GM21390 (cell line): Measurements from ENCODE around the gene ADGB.
"Not testable (repeated sequence)": the region's sequence is repeated elsewhere in the genome, so short reads cannot be mapped to it uniquely, and the experiment has no call there.

Source experiments
- ATAC-seq: cut with Tn5 transposase; IDR thresholded peaks from one replicate; pipeline ENCODE4 v1.9.1; 2021; ENCODE audit not compliant: unreplicated experiment

The ADGB gene

DNA sequence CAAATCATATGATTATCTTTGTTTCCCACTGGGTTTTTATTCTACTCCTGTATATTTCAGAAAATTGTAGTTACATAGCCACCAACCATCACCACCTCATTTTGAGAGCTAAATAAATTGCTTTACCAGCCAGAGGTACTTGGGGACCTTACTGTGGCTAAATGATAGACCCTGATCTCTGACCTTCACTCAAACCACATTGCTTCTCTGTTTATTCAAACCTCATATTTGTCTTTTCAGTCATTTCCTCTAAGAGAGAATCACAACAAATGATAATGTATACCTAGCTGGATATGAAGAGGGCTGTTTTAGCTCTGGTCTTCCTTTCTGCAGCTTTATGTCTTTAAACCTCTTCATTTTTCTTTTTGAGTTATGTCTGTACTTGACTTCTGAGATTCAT, 142.8 kb downstream of the ADGB start:
- no peak for ATAC-seq

DNA sequence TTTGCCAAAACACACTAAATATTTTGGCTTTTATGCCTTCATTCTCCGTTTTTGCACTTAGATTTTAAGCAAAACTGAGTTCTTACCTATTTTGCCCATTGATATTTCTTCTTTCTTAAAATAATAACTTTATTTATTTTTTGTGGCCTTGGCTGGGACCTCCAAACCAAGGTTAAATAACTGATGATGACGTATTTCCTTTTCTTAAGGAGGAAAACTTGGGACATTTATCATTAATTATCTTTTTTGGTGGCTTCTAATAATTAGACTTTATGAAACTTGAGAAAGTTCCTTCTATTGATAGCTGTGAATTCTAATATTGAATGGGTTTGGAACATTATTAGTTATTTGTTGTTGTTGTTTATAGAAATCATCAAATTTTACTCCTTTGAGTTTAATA, 154.5 kb downstream of the ADGB start:
- ATAC-seq: no peak

DNA sequence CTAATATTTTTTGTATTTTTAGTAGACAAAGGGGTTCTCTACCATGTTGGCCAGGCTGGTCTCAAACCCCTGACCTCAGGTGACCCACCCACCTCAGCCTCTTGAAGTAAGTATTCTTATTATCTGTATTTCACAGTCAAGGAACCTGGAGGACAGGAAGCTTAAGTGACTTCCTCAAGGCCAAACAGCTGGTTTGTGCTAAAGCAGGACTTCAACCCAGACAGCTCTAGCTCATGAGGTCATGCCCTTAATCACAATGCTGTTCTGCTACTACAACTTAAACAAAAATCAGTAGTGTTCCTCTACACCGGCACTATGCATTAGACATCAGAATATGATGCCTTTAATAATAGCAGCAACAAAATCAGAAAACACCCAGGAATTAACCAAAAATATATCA, 168.9 kb downstream of the ADGB start:
- ATAC-seq: no peak

DNA sequence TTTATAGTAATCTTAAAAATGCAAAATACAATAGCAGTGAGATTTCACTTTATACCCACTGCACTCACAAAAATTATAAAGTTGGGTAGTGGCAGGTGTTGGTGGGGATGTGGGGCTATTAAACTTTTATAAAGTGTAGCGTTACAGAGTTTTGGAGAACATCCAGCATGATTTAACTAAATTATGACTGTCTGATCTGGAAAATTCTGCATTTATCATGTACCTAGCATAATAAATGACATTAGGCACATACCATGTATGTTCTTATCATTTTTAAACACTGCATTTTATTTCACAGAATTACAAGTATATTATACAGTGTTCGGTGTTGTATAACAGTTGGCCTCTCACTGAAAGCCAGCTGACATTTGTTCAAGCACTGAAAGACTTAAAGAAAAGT, 169.9 kb downstream of the ADGB start:
- no peak for ATAC-seq

DNA sequence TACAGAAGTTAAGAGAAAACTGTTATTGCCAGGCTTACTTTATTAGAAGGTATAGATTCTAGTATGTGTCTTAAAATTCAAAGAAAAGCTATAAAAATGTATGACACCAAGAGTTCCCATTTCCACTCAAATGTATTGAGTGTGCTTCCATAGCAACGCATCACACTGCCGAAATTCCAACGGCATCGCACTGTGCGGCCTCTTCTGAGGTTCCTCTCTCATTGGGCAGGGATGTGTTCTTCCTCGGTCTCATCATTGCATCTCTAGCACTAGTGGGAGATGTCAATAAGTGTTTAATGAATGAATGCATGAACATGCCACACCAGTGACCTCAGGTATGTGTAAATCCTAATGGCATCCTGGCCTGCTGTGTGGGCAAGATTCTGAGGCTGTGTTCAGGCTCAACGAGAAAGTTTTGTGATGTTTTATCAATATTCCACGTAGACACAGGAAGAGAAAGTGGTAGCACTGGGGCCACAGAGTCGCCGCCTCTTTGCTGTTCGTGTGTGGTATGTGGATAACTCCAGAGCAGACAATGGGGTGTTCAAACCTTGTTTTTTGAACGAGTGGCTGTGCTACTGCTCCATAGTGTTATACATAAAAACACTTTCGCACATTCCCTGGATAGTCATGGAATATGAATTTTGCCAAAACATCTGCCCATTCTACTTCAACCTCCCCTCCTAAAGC, 171.6 kb downstream of the ADGB start:
- ATAC-seq: no peak

DNA sequence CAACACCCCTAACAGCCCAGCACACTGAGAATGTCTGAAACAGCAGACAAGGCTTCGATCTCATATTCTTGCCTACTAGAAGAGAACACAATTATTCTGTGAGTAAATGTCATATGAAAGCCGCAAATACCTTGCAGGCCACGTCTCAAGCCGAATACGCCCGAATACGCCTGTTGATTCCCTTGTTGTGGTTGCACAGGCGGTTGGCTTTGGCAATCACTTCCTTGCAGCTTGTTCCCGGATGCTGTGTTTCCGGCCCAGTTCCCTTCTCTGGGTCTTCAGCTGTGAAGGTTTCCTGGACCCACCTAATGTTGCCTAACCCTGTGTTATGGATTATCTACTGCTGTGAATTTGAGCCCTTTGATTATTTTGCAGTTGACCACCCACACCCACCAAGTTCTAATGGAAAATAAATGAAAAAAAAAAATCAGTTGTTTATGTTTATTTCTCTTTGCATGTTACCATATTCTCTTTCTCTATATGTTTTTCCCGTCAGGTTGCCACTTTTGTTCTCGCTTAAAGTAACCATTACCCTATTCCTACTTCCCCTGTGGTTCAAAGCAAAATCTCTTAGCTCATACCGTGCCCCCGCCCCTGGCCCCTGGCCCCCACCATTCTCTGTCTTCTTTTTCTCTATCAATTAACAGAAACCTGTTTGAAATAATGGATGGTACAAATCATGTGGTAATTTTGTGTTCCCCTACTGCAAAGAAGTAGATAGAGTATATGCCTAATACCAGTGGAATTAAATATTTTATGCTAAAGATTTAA, 172.4 kb downstream of the ADGB start:
- ATAC-seq: no peak

DNA sequence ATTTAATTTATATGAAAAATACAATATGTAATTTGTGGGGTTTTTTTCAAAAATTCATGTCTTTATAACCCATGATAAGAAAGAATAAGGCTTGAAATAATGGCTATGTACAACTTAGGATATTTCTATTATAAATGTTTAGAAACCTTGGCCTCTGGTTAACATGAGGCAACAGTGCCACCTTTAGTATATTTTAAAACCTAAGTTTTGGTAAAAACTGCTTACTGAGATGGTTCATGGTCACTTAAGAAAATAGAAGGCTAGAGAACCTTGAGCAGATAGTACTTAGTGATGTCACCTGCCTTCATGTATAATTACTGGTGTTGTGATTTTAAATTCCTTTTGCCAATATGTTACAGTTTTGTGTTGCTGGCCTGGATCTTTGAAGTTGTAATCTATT, 176.4 kb downstream of the ADGB start:
- no peak for ATAC-seq

DNA sequence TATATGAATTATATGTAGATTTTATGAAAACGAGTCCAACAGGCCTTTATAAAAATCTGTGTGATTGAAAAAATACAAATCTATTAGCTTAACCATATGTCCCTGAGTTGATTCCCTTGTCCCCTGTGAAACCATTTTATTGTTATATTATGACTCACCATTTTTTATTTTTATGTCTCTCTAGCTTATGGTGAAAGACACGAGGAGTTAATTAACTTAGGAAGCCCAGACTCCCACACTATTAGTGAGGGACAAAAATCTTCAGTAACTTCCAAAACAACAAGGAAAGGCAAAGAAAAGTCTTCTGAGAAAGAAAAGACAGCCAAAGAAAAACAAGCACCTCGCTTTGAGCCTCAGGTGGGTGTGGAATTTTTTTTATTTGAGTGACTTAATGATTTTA, 183.1 kb downstream of the ADGB start:
- no peak for ATAC-seq

DNA sequence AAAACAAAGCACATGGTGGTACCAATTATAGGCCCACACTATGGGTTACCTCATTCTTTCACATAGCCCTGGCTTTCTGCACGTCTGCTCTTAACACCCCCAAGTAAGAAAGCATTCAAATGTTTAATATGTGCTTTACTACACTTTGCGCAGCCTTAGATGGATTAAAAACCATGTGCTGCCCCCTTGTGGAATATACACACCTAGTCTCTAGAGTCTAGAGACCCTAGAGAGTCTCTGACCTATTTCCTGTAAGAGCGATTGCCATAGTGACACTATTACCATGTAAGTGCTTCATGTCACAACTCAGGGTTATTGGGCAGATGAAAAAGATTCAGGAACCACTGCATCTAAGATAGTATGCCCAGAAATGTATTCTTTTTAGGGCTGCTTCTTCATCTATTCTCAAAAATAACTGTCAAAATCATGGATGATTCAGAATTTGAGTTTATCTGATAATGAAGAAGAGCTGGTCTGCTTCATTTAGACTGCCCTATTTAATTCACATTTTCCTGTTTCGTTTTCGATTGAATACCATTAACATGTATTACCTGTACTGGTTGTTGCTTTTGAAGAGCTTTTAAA, 186.3 kb downstream of the ADGB start:
- ATAC-seq: peak; percentile 94

DNA sequence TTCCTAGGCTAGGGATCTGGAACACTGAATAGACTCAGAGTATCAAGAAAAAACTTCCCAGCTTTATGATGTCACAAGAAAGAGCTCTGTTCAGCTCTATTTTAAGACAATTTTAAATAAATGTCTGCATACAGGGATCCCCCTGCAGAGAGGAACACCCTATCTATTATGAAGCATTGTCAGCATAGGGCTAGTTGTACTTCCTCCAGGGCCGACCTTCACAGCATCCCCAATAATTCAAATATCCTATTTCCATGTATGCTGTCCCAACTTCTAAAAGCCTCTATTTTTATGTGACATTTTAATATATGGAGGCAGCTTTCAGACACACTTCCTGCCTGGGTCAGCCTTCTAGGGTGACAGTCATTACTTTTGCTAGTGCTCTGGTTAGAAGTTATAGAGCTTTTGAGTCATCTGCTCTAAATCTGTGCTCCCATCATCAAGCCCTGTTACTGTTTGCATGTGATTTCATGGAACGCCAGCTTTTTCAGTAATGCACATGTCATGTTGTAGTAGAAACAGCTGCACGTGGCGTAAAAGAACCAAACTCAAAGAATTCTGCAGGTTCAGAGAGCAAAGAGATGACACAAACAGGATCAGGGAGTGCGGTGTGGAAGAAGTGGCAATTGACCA, 189.2 kb downstream of the ADGB start:
- ATAC-seq: no peak

DNA sequence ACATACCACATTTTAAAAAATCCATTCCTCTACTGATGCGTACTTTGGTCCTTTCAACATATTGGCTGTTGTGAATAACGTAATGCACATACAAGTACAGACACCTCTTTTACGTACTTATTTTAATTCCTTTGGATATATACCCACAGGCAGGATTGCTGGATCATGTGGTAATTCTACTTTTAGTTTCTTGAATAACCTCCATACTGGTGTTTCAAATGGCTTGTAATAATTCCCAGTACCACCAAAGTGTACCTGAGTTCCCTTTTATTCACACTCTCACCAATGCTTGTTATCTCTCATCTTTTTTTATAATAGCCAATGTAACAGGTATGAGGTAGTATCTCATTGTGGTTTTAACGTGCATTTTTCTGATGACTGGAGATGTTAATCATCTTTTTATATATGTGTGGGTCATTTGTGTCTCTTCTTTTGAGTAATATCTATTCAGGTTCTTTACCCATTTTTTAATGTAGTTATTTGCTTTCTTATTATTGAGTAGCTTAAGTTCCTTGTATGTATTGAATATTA, 191.9 kb downstream of the ADGB start:
- no peak for ATAC-seq

DNA sequence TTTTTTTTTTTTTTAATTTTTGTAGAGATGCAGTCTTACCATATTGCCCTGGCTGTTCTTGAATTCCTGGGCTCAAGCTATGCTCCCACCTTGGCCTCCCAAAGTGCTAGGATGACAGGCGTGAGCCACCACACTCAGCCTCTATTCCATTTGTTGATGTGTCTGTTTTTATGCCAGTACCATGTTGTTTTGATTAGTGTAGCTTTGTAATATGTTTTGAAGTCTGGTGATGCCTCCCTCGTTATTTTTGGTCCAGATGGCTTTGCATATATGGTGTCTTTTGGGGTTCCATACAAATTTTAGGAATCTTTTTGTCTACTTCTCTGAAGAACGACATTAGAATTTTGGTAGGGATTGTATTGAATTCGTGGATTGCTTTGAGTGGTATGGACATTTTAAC, 193.2 kb downstream of the ADGB start:
- ATAC-seq: no peak

DNA sequence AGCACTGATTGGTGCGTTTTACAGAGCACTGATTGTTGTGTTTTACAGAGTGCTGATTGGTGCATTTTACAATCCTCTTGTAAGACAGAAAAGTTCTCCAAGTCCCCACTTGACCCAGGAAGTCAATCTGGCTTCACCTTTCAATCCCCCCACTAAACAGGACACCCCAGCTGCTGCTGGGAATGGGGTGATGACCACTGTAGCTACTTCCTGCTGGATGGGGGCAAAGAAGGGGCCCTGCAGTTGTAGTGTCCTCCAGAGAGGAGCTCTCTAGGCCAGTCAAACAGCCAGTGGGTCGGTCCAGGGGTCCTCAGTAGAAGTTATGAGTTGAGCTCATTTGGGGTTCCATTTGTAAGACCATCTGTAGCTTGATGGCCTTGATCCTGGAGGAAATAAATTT, 194.4 kb downstream of the ADGB start:
- ATAC-seq: not testable (repeated sequence)

DNA sequence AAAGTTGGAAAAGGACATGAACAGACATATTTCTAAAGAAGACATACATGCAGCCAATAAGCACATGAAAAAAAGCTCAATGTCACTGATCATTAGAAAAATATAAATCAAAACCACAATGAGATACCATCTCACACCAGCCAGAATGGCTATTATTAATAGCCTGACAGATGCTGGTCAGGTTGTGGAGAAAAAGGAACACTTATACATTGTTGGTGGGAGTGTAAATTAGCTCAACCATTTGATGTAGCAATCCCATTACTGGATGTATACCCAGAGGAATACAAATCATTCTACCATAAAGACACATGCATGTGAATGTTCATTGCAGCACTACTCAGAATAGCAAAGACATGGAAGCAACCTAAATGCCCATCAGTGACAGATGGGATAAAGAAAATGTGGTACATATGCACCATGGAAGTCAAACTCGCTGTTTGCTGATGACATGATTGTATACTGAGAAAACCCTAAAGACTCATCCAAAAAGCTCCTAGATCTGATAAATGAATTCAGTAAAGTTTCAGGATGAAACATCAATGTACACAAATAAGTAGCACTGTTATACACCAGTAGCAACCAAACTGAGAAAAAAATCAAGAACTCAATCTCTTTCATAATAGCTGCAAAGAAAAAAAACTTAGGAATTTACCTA, 196.8 kb downstream of the ADGB start:
- ATAC-seq: no peak

DNA sequence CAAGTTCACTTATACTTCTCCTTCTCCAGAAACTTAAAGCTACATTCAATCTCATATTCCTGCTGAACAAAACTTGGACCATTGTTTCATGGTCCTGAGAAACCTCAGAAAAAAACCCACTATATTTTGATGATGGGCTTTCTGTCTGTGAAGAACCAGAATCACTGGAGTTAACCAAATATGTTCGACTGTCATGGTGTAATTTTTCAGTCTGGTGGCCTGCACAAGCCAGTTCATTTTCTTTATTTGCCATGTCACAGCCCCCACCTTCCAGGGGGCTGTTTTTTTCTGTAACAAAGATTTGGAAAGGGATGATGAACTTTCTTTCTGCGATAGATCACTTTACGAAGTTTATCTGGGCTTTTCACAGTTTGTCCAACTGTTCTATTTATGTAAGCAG, 204.4 kb downstream of the ADGB start:
- not testable (repeated sequence) for ATAC-seq

DNA sequence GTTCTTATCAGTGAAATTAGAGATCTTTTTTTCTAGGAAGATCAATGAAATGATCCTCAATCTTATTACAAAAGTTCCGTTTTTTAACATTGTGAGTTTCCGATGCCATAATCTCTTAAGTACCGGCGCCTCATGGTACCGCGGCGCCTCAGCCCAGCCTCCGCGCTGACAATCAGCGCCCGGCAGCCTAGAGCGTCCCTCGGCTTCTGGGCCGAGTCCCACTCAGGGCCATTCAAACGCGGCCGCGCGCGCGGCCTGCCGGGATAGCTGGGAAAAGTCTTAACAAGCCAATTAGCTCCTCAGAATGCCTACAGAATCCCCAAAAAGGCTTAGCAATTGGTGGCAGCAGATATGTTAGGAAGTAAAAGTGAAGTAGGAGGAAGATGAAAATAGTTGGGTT, 204.8 kb downstream of the ADGB start:
- no peak for ATAC-seq

DNA sequence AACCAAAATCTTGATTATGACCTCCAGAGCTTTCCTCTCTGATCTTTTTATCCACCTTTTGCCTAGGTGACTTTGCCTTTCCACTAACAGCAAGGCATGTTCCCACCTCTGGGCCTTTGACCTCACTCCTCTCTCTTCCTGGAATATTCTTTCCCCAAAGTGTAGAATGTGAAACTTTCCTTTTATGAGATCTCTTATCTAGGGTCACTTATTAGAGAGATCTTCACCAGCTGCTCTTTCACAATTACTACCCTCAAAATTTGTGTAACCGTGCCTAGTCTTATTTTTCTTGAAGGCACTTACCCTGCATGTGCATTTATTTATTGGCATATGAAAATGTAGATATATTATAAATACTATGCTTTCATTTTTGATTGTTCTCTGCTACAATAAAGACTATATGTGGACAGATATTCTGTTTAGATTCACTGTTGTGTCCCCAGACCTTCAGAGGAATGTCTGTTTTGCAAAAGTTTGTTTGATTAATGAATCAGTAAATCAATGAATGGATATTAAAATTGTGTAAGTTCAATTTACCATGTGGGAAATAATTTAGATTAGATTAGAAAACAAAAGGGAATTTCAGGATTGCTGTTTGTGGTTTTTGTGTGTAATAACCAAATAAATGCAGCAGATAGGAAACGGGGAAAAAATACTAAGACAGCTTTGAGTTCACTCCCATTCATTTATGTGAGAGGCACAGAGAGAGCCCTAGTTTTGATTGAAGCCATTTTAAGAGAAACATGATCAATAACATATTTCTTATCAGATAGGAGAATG, 207.0 kb downstream of the ADGB start:
- no peak for ATAC-seq

DNA sequence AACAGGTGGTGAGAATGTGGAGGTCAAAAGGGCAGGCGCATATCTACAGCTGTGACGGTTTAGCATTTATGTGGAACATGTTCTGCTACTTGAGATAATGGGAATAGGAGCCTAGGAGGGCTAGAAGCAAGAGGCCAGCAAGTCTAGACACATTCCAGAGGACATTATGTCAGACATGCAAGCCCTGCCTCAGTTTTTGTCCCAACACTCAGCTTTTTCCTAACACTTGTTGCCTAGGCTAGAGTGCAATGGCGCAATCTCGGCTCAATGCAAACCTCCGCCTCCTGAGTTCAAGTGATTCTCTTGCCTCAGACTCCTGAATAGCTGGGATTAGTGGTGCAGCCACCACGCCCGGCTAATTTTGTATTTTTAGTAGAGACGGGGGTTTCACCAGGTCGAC, 210.2 kb downstream of the ADGB start:
- ATAC-seq: not testable (repeated sequence)

DNA sequence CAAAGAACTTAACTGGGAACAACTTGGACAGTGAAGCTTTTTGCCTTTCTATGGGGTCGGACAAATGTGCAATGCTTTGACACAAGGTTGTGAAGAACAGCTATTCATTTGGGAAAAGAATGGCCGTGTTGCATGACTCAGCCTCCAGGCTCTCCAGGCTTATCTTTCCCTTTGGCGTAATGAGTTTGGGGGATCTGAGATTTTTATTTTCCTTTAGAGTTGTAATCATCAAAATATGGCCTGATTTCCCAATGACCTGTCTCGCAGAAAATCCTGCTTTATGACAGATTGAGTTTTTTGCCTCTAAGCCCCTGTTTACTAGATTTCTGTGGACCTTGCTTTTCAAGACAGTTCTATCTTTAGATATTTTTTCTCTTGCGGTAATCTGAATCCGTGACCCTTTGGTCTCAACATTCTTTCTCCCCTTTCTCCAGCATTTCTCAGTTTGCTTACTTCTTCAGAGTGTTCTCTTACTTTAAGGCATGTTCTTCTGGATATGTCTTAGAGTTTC, 214.1 kb downstream of the ADGB start:
- not testable (repeated sequence) for ATAC-seq

DNA sequence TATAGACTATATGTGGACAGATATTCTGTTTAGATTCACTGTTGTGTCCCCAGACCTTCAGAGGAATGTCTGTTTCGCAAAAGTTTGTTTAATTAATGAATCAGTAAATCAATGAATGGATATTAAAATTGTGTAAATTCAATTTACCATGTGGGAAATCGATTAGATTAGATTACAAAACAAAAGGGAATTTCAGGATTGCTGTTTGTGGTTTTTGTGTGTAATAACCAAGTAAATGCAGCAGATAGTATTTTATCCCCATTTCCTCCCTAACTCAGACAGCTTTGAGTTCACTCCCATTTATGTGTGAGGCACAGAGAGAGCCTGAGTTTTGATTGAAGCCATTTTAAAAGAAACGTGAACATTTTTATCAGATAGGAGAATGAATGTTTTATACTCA, 214.8 kb downstream of the ADGB start:
- ATAC-seq: no peak
